VCaP (cell line): ENCODE measurements around the gene AXIN1.

Experiments used
- H3K27ac ChIP-seq: fragments of 450-650 bp; 2 replicates; pipeline ENCODE4 v1.5.1; 2017
- CTCF ChIP-seq: fragments of 450-650 bp; conservative IDR thresholded peaks from 2 replicates; pipeline ENCODE4 v1.5.1; 2017; ENCODE audit warnings: mild to moderate bottlenecking, moderate library complexity

AXIN1 gene

GRCh38 chr16:287981-288920, 64.3 kb downstream of the AXIN1 start:
- no peak overlapping the region for H3K27ac ChIP-seq
- no peak for TF ChIP-seq CTCF

GRCh38 chr16:287298-287811, 65.2 kb downstream of the AXIN1 start:
- TF ChIP-seq CTCF = peak; percentile 61
- H3K27ac ChIP-seq = no peak overlapping the region

- no peak for TF ChIP-seq CTCF
- H3K27ac ChIP-seq = no peak overlapping the region
Measured at GRCh38 chr16:286491-287297, 65.8 kb downstream of the AXIN1 start.

GRCh38 chr16:285146-286055, 67.1 kb downstream of the AXIN1 start:
- H3K27ac ChIP-seq = no peak overlapping the region
- TF ChIP-seq CTCF = no peak

- no peak for TF ChIP-seq CTCF
- H3K27ac ChIP-seq = no peak overlapping the region
Measured at GRCh38 chr16:284204-285120, 68.1 kb downstream of the AXIN1 start.

- no peak for TF ChIP-seq CTCF
- H3K27ac ChIP-seq = no peak within 1 kb of the TSS
Measured at GRCh38 chr16:283033-283805, 69.3 kb downstream of the AXIN1 start, which contains the start of gene PDIA2. Gene PDIA2 (plus strand): TSS chr16:283164. CDS start chr16:283170, 6 bp downstream.
